MM.1S (cell line): ENCODE data around the gene CYFIP1.

Experiments
- DNase-seq: peaks from one replicate; pipeline ENCODE4 v3.0.0-alpha.2; 2015
- H2AFZ ChIP-seq: fragments of 300-600 bp; sonication (generic); 2 replicates; pipeline ENCODE4 v1.6.0; 2016; ENCODE audit warnings: antibody characterized with exemption, low read length
- H3F3A ChIP-seq: fragments of 300-600 bp; sonication (generic); 2 replicates; pipeline ENCODE4 v1.6.1; 2016; ENCODE audit warnings: mild to moderate bottlenecking, antibody characterized with exemption, low read length, moderate library complexity, mixed read lengths; ENCODE audit not compliant: insufficient read depth
- H3K27ac ChIP-seq: fragments of 300-600 bp; sonication (generic); 2 replicates; pipeline ENCODE4 v1.5.1; 2016; ENCODE audit warnings: mild to moderate bottlenecking, low read length
- H3K27me3 ChIP-seq: fragments of 300-600 bp; sonication (generic); replicated peaks from 2 replicates; pipeline ENCODE4 v1.6.0; 2016; ENCODE audit warnings: low read length; ENCODE audit not compliant: insufficient read depth
- H3K36me3 ChIP-seq: fragments of 300-600 bp; sonication (generic); replicated peaks from 2 replicates; pipeline ENCODE4 v1.6.1; 2016; ENCODE audit warnings: mild to moderate bottlenecking, low read length, mixed read lengths; ENCODE audit not compliant: insufficient read depth
- H3K4me1 ChIP-seq: fragments of 300-600 bp; sonication (generic); 2 replicates; pipeline ENCODE4 v1.6.1; 2016; ENCODE audit warnings: low read length, mixed read lengths
- H3K4me2 ChIP-seq: fragments of 300-600 bp; sonication (generic); 2 replicates; pipeline ENCODE4 v1.6.0; 2016; ENCODE audit warnings: low read depth, low read length
- H3K4me3 ChIP-seq: fragments of 300-600 bp; sonication (generic); 2 replicates; pipeline ENCODE4 v1.5.1; 2016; ENCODE audit warnings: low read length, mixed read lengths
- H3K79me2 ChIP-seq: fragments of 300-600 bp; sonication (generic); 2 replicates; pipeline ENCODE4 v1.6.1; 2016; ENCODE audit warnings: mixed run types, low read length, mixed read lengths
- H3K9ac ChIP-seq: fragments of 300-600 bp; sonication (generic); 2 replicates; pipeline ENCODE4 v1.6.1; 2016; ENCODE audit warnings: low read length, mixed read lengths
- H3K9me2 ChIP-seq: fragments of 300-600 bp; sonication (generic); replicated peaks from 2 replicates; pipeline ENCODE4 v1.6.1; 2016; ENCODE audit warnings: mild to moderate bottlenecking, low read length, mixed read lengths; ENCODE audit not compliant: insufficient read depth
- H3K9me3 ChIP-seq: fragments of 300-600 bp; sonication (generic); replicated peaks from 2 replicates; pipeline ENCODE4 v1.6.1; 2016; ENCODE audit warnings: mild to moderate bottlenecking, low read length, mixed read lengths; ENCODE audit not compliant: insufficient read depth
- H4K20me1 ChIP-seq: fragments of 300-600 bp; sonication (generic); 2 replicates; pipeline ENCODE4 v1.6.1; 2016; ENCODE audit warnings: mild to moderate bottlenecking, low read length, moderate library complexity, mixed read lengths; ENCODE audit not compliant: insufficient read depth
- CTCF ChIP-seq: fragments of 300-600 bp; sonication (generic); IDR thresholded peaks from 2 replicates; pipeline ENCODE4 v1.5.1; 2016; ENCODE audit warnings: antibody characterized with exemption, low read length, mixed read lengths
- EZH2 ChIP-seq: fragments of 300-600 bp; sonication (generic); optimal IDR thresholded peaks from 2 replicates; pipeline ENCODE3; 2017; ENCODE audit warnings: low read depth, mild to moderate bottlenecking, antibody characterized with exemption, low read length, mixed read lengths
- EZH2phosphoT487 ChIP-seq: fragments of 300-600 bp; sonication (generic); IDR thresholded peaks from 2 replicates; pipeline ENCODE4 v1.6.1; 2018; ENCODE audit warnings: antibody characterized with exemption, low read length

The CYFIP1 gene

GRCh38 chr15:22911306-22911705, 68.9 kb downstream of the CYFIP1 start:
- no peak for DNase-seq
- Histone ChIP-seq H3K4me1 (no peaks in the 10 kb centered on the region), H3K4me2 (no peak overlapping the region), H3K36me3 (no peaks in the 10 kb centered on the region; the same call in 1 of the 2 replicates), H4K20me1 (no peaks in the 10 kb centered on the region), H3K79me2 (no peaks in the 10 kb centered on the region), H3K27me3 (no peaks in the 10 kb centered on the region), H3K9me3 (no peaks in the 10 kb centered on the region), H3K9ac (no peak overlapping the region), H3K4me3 (no peak overlapping the region), H3K27ac (no peak overlapping the region), H2AFZ (no peak overlapping the region), H3F3A (no peaks in the 10 kb centered on the region), H3K9me2 (no peaks in the 10 kb centered on the region)
- TF ChIP-seq CTCF (no peak), EZH2phosphoT487 (no peak), EZH2 (no peak)

- no peaks in the 10 kb centered on the region for H3K9me3 ChIP-seq
- H3K4me2 ChIP-seq, result no peak overlapping the region
- no peaks in the 10 kb centered on the region for H3K9me2 ChIP-seq
- no peak overlapping the region for H3K9ac ChIP-seq
- H3K4me3 ChIP-seq, result no peak overlapping the region
- H2AFZ ChIP-seq, result no peak overlapping the region
- DNase-seq, result no peak
- H3F3A ChIP-seq, result no peaks in the 10 kb centered on the region
- no peaks in the 10 kb centered on the region for H3K27me3 ChIP-seq
- no peaks in the 10 kb centered on the region for H3K79me2 ChIP-seq
- no peaks in the 10 kb centered on the region; the same call in 1 of the 2 replicates for H3K36me3 ChIP-seq
- no peaks in the 10 kb centered on the region for H4K20me1 ChIP-seq
- H3K4me1 ChIP-seq, result no peaks in the 10 kb centered on the region
- TF ChIP-seq EZH2phosphoT487 (no peak), EZH2 (no peak), CTCF (no peak)
- no peak overlapping the region for H3K27ac ChIP-seq
Measured at GRCh38 chr15:22908830-22909229, 71.3 kb downstream of the CYFIP1 start.

GRCh38 chr15:22907161-22907950, 72.8 kb downstream of the CYFIP1 start:
- H3K27me3 ChIP-seq, result no peaks in the 10 kb centered on the region
- H3K4me1 ChIP-seq, result no peaks in the 10 kb centered on the region
- no peak overlapping the region for H3K4me2 ChIP-seq
- no peak overlapping the region for H3K4me3 ChIP-seq
- no peaks in the 10 kb centered on the region for H3K9me2 ChIP-seq
- no peaks in the 10 kb centered on the region for H3K79me2 ChIP-seq
- H2AFZ ChIP-seq, result no peak overlapping the region
- H3F3A ChIP-seq, result no peaks in the 10 kb centered on the region
- H3K36me3 ChIP-seq, result no peaks in the 10 kb centered on the region; the same call in 1 of the 2 replicates
- H3K27ac ChIP-seq, result no peak overlapping the region
- H4K20me1 ChIP-seq, result no peaks in the 10 kb centered on the region
- no peak overlapping the region for H3K9ac ChIP-seq
- DNase-seq, result no peak
- no peak for TF ChIP-seq EZH2
- TF ChIP-seq CTCF, result no peak
- TF ChIP-seq EZH2phosphoT487, result no peak
- H3K9me3 ChIP-seq, result no peaks in the 10 kb centered on the region
